Measurements from ENCODE around the gene RGS6.

DNA sequence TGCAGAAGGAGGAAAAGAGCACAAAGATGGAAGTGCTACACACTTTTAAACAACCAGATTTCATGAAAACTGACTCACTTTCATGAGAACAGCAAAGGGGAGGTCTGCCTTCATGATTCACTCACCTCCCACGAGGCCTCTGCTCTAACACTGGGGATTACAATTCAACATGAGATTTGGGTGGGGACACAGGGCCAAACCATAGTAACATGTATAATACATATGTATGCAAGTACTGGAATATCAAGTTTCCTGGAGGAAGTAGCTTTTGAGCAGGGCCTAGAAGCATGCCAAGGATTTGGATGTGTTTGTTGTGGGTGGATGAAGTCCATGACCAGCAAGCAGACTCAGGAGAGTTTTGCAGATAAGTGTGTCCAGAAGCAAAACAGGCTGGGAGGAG lies 409.0 kb downstream of the RGS6 start:
- TF ChIP-seq, protein P1, sequence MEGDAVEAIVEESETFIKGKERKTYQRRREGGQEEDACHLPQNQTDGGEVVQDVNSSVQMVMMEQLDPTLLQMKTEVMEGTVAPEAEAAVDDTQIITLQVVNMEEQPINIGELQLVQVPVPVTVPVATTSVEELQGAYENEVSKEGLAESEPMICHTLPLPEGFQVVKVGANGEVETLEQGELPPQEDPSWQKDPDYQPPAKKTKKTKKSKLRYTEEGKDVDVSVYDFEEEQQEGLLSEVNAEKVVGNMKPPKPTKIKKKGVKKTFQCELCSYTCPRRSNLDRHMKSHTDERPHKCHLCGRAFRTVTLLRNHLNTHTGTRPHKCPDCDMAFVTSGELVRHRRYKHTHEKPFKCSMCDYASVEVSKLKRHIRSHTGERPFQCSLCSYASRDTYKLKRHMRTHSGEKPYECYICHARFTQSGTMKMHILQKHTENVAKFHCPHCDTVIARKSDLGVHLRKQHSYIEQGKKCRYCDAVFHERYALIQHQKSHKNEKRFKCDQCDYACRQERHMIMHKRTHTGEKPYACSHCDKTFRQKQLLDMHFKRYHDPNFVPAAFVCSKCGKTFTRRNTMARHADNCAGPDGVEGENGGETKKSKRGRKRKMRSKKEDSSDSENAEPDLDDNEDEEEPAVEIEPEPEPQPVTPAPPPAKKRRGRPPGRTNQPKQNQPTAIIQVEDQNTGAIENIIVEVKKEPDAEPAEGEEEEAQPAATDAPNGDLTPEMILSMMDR (IDR thresholded peaks at IDR 0.05 in 4 of 5, conservative IDR thresholded peaks at IDR 0.05 in 1 of 5), result no peak
- TF ChIP-seq POLR2A (IDR thresholded peaks at IDR 0.05), result no peak

Measured in gastrocnemius medialis (tissue), 4 donors.